Upper lobe of left lung (tissue), 6 donors: ENCODE measurements around the gene DLG2. TPM values are rescaled to one million over a fixed set of nuclear protein-coding genes. Genes with fewer than 3 reads are reported as not detected.

Source experiments
- ATAC-seq, 2 donors: fragments of 200-7000 bp; cut with Tn5 transposase; one replicate each; pipeline ENCODE4 v1.9.1; 2022; ENCODE audit warnings: mild to moderate bottlenecking in 2 of 2, moderate library complexity in 2 of 2; ENCODE audit not compliant: low FRiP score in 2 of 2
- DNase-seq, 2 donors: peaks; one replicate each; pipeline ENCODE4 v3.0.0-alpha.2; 2019 to 2020
- H3K27ac ChIP-seq, 4 donors: fragments of 200-600 bp; sonication (generic); one replicate each; pipeline ENCODE4 v1.5.1; 2016 to 2019
- H3K27me3 ChIP-seq, 4 donors: fragments of 200-600 bp; sonication (generic); one replicate each; pipeline ENCODE4 v1.5.1; 2017 to 2019
- H3K36me3 ChIP-seq, 4 donors: fragments of 200-600 bp; sonication (generic); one replicate each; pipeline ENCODE4 v1.5.1; 2016 to 2019
- H3K4me1 ChIP-seq, 4 donors: fragments of 200-600 bp; sonication (generic); one replicate each; pipeline ENCODE4 v1.5.1; 2018 to 2019
- H3K4me3 ChIP-seq, 4 donors: fragments of 200-600 bp; sonication (generic); one replicate each; pipeline ENCODE4 v1.5.1; 2017 to 2019; ENCODE audit warnings: mild to moderate bottlenecking in 2 of 4, moderate library complexity in 1 of 4
- H3K9me3 ChIP-seq, 4 donors: fragments of 200-600 bp; sonication (generic); one replicate each; pipeline ENCODE4 v1.5.1; 2018 to 2019
- CTCF ChIP-seq, 6 experiments: fragments of 450-650 bp in 4 of 6; fragments of 200-600 bp in 2 of 6; sonication (generic) in 2 of 6; IDR thresholded peaks; one replicate each; pipeline ENCODE4 v1.5.1; 2016 to 2019; ENCODE audit warnings: antibody characterized with exemption in 6 of 6
- EP300 ChIP-seq, 4 donors: sonication (generic); formaldehyde crosslinking; IDR thresholded peaks; one replicate each; pipeline ENCODE4 v1.5.1; 2017; ENCODE audit warnings: antibody characterized with exemption in 4 of 4, control low read depth in 2 of 4
- POLR2A ChIP-seq, 4 donors: fragments of 450-650 bp; IDR thresholded peaks; one replicate each; pipeline ENCODE4 v1.5.1; 2016 to 2017; ENCODE audit warnings: antibody characterized with exemption in 4 of 4, mild to moderate bottlenecking in 2 of 4
- POLR2AphosphoS5 ChIP-seq, 2 donors: sonication (generic); formaldehyde crosslinking; IDR thresholded peaks; one replicate each; pipeline ENCODE4 v1.5.1; 2017; ENCODE audit warnings: antibody characterized with exemption in 2 of 2
- WGBS, 2 donors: methylation state at CpG; one replicate each; pipeline ENCODE4 v1.1.5; 2017 to 2018; 5-methylcytosine and 5-hydroxymethylcytosine counted together
- total RNA-seq, 6 donors: library from RNA; depleted of rRNA in 4 of 6; stranded (reverse); fragments of >200 nt in 4 of 6; gene quantifications; one replicate each; pipeline versions ENCODE4 v1.1.0 to v1.2.1, GENCODE V29; 2016 to 2021
- donor health status: DM: no; HTN: no; CAD: no; lungs with moderate emphysema.
- donor health status: DM: no; HTN: yes; CAD: no; lungs with severe emphysema.

DLG2 gene
- total RNA-seq, 6 donors from 2014 or later: 3.4 to 37.7 (median 9.1) TPM

GRCh38 chr11:83784419-83784818 is 1842.7 kb downstream of the DLG2 start:
- no peak overlapping the region for H3K27ac ChIP-seq
- no peak for ATAC-seq
- no peak overlapping the region for H3K4me3 ChIP-seq
- H3K27me3 ChIP-seq: no peaks in the 10 kb centered on the region
- no peaks in the 10 kb centered on the region for H3K9me3 ChIP-seq
- DNase-seq: no peak
- no peaks in the 10 kb centered on the region for H3K36me3 ChIP-seq
- no peaks in the 10 kb centered on the region for H3K4me1 ChIP-seq
- no peak for TF ChIP-seq POLR2A (IDR thresholded peaks at IDR 0.05)
- TF ChIP-seq CTCF (IDR thresholded peaks at IDR 0.05): no peak
- no peak for TF ChIP-seq EP300 (IDR thresholded peaks at IDR 0.05)
- no peak for TF ChIP-seq POLR2AphosphoS5 (IDR thresholded peaks at IDR 0.05)
- 92 to 94% methylated on average over 1 of the region's 1 CpG for WGBS, 2 donors

- Histone ChIP-seq H3K36me3 (no peaks in the 10 kb centered on the region), H3K4me3 (no peak overlapping the region), H3K4me1 (no peaks in the 10 kb centered on the region), H3K27ac (no peak overlapping the region), H3K9me3 (no peaks in the 10 kb centered on the region), H3K27me3 (no peaks in the 10 kb centered on the region)
- ATAC-seq (no peak), DNase-seq (no peak)
- TF ChIP-seq POLR2AphosphoS5 (IDR thresholded peaks at IDR 0.05): no peak
- TF ChIP-seq CTCF (IDR thresholded peaks at IDR 0.05): no peak
- no peak for TF ChIP-seq EP300 (IDR thresholded peaks at IDR 0.05)
- TF ChIP-seq POLR2A (IDR thresholded peaks at IDR 0.05): no peak
- 39 to 47% methylated on average over 1 of the region's 1 CpG for WGBS, 2 donors
Observed at GRCh38 chr11:83782329-83782728, 1844.8 kb downstream of the DLG2 start.

- WGBS, 2 donors: 88% methylated on average over 4 of the region's 4 CpGs
- Histone ChIP-seq H3K4me1 (no peaks in the 10 kb centered on the region), H3K27me3 (no peaks in the 10 kb centered on the region), H3K36me3 (no peaks in the 10 kb centered on the region), H3K9me3 (no peaks in the 10 kb centered on the region), H3K4me3 (no peak overlapping the region), H3K27ac (no peak overlapping the region)
- TF ChIP-seq POLR2A (IDR thresholded peaks at IDR 0.05) (no peak), EP300 (IDR thresholded peaks at IDR 0.05) (no peak), POLR2AphosphoS5 (IDR thresholded peaks at IDR 0.05) (no peak), CTCF (IDR thresholded peaks at IDR 0.05) (no peak)
- no peak for ATAC-seq
- DNase-seq: no peak
Observed at GRCh38 chr11:83779876-83780275, 1847.3 kb downstream of the DLG2 start.

GRCh38 chr11:83778596-83778995 is 1848.5 kb downstream of the DLG2 start:
- Histone ChIP-seq H3K27ac (no peak overlapping the region), H3K27me3 (no peaks in the 10 kb centered on the region), H3K4me3 (no peak overlapping the region), H3K9me3 (no peaks in the 10 kb centered on the region), H3K36me3 (no peaks in the 10 kb centered on the region), H3K4me1 (no peaks in the 10 kb centered on the region)
- 55 to 58% methylated on average over 2 of the region's 2 CpGs for WGBS, 2 donors
- ATAC-seq (no peak), DNase-seq (no peak)
- TF ChIP-seq CTCF (IDR thresholded peaks at IDR 0.05) (no peak), EP300 (IDR thresholded peaks at IDR 0.05) (no peak), POLR2A (IDR thresholded peaks at IDR 0.05) (no peak), POLR2AphosphoS5 (IDR thresholded peaks at IDR 0.05) (no peak)
